ENCODE data around the gene LIPT2. TPM values are rescaled to one million over a fixed set of nuclear protein-coding genes. Genes with fewer than 3 reads are reported as not detected.

LIPT2 gene
- polyA plus RNA-seq, 1 of the 3 experiments (the other 2 are of a cell fraction), result 4.6 TPM

DNA sequence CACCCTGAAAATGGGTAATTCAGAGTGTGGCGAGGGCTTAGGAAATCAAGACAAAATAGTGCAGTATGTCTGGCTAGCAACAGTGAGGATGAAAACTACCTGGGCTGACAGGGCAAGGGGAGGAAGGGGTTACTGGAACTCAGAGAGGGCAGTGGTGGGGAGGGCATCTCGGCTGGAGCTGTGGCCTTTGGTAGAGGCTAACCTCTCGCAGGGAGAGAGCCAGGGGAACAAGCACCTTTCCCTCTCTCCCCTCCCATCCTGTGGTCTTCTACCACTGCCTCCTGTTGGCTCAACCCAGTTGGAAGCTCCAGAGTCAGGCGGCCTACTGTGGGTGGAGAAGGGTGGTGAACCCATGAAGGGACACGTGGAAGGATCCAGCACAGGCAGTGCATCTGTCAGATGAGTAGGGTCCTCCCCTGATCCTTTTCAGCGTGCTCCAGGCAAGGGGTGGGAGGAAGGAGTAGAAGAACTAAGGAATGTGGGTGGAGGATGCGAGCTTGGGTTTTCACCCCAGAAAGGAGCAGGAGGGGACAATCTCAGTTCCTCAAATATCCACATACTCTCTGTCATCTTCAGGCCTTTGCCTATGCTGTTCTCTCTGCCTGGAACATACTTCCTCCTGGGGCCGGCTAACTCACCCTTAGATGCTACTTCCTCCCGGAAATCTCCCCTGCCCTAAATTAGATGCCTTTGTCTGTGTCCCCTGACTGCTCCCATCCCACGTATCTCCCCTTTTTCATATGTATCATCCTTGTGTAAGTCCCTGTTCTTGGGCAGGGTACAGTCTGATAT, 19.9 kb downstream of the LIPT2 start (continued):
- TF ChIP-seq, protein P1, sequence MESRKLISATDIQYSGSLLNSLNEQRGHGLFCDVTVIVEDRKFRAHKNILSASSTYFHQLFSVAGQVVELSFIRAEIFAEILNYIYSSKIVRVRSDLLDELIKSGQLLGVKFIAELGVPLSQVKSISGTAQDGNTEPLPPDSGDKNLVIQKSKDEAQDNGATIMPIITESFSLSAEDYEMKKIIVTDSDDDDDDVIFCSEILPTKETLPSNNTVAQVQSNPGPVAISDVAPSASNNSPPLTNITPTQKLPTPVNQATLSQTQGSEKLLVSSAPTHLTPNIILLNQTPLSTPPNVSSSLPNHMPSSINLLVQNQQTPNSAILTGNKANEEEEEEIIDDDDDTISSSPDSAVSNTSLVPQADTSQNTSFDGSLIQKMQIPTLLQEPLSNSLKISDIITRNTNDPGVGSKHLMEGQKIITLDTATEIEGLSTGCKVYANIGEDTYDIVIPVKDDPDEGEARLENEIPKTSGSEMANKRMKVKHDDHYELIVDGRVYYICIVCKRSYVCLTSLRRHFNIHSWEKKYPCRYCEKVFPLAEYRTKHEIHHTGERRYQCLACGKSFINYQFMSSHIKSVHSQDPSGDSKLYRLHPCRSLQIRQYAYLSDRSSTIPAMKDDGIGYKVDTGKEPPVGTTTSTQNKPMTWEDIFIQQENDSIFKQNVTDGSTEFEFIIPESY (IDR thresholded peaks at IDR 0.05; ENCODE audit: borderline replicate concordance, low read depth), result no peak
- TF ChIP-seq GATA2 (CRISPR knock-in tag; IDR thresholded peaks at IDR 0.05) (no peak), JUND (IDR thresholded peaks at IDR 0.05) (no peak), ELF1 (IDR thresholded peaks at IDR 0.05) (no peak), RCOR1 (IDR thresholded peaks at IDR 0.05; ENCODE audit: low read length) (no peak), YY1 (IDR thresholded peaks at IDR 0.05; ENCODE audit: low read depth) (no peak)
- TF ChIP-seq, protein P2, sequence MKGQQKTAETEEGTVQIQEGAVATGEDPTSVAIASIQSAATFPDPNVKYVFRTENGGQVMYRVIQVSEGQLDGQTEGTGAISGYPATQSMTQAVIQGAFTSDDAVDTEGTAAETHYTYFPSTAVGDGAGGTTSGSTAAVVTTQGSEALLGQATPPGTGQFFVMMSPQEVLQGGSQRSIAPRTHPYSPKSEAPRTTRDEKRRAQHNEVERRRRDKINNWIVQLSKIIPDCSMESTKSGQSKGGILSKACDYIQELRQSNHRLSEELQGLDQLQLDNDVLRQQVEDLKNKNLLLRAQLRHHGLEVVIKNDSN (IDR thresholded peaks at IDR 0.05; ENCODE audit: borderline replicate concordance, low read depth), result no peak
- TF ChIP-seq, protein P3, sequence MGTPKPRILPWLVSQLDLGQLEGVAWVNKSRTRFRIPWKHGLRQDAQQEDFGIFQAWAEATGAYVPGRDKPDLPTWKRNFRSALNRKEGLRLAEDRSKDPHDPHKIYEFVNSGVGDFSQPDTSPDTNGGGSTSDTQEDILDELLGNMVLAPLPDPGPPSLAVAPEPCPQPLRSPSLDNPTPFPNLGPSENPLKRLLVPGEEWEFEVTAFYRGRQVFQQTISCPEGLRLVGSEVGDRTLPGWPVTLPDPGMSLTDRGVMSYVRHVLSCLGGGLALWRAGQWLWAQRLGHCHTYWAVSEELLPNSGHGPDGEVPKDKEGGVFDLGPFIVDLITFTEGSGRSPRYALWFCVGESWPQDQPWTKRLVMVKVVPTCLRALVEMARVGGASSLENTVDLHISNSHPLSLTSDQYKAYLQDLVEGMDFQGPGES (IDR thresholded peaks at IDR 0.05; ENCODE audit: low read depth, low read length), result no peak

DNA sequence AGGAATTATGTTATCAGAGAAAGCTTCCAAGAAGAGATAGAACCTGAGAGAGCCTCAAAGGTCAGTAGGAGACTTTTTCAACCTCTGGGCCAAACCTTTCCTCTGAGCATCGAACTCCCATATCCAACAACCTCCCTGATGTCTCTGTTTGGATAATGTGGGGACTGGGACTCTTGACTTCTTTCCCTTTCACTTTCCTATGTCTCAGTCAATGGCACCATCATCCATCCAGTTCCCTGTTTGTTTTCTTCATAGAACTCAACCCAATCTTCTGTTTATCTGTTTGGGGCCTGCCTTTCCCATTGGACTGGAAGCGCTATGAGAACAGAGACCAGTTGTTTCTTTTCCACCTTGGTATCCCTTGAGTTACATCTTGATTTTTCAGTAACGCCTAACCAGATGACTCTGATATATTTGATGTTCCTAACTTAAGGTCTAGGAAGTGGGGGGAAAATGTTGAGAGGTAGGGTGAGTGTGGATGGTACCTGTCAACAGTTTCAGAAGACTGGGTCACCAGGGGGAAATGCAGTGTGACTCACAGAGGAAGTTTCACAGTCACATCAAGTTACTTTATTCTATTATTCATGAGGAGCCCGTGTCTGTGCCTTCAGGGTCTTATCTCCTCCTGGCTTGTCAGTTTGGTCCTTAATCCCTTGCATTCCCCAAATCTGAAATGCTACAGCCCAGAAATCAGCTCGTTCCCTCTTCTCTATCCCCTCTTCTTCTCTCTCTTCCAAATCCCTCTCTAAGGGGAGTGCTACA, 21.7 kb downstream of the LIPT2 start:
- Histone ChIP-seq H3K27ac (ENCODE audit: low read depth in 2 of 2, low read length in 1 of 2) (no peak overlapping the region), H3K4me2 (no peak overlapping the region), H2AFZ (ENCODE audit: low read depth) (no peak overlapping the region), H3K9me3 (no peaks in the 10 kb centered on the region), H3K27me3 (ENCODE audit: insufficient read depth) (peaks cover 6% of the 10 kb centered on the region; the same call in 1 of the 2 replicates), H3F3A (replicated peaks; ENCODE audit: insufficient read depth) (no peaks in the 10 kb centered on the region), H4K20me1 (ENCODE audit: insufficient read depth) (no peaks in the 10 kb centered on the region), H3K4me3 (ENCODE audit: low read depth in 2 of 2, low read length in 1 of 2) (no peak overlapping the region), H3K4me1 (ENCODE audit: control insufficient read depth in 1 of 2, insufficient read depth in 2 of 2, low read depth in 1 of 2, low read length in 1 of 2) (peaks cover 0 to 2% of the 10 kb centered on the region in 2 experiments; a peak in 2 of 4 replicates), H3K9ac (no peak overlapping the region), H3K9me2 (no peaks in the 10 kb centered on the region), H3K79me2 (ENCODE audit: insufficient read depth) (no peaks in the 10 kb centered on the region), H3K36me3 (replicated peaks in 1 of 2; ENCODE audit: control insufficient read depth in 1 of 2, insufficient read depth in 2 of 2, low read length in 1 of 2) (no peaks in the 10 kb centered on the region)
- no peak for TF ChIP-seq TEAD4 (IDR thresholded peaks at IDR 0.05; ENCODE audit: borderline replicate concordance, insufficient read depth)
- no peak for TF ChIP-seq SIN3A (IDR thresholded peaks at IDR 0.05; ENCODE audit: borderline replicate concordance, low read depth, low read length)
- no peak for TF ChIP-seq RAD21 (IDR thresholded peaks at IDR 0.05; ENCODE audit: low read length)
- TF ChIP-seq, protein P4, sequence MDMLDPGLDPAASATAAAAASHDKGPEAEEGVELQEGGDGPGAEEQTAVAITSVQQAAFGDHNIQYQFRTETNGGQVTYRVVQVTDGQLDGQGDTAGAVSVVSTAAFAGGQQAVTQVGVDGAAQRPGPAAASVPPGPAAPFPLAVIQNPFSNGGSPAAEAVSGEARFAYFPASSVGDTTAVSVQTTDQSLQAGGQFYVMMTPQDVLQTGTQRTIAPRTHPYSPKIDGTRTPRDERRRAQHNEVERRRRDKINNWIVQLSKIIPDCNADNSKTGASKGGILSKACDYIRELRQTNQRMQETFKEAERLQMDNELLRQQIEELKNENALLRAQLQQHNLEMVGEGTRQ (IDR thresholded peaks at IDR 0.05; ENCODE audit: borderline replicate concordance, low read depth, low read length), result no peak
- no peak for TF ChIP-seq RFX5 (IDR thresholded peaks at IDR 0.05; ENCODE audit: low read length)
- no peak for TF ChIP-seq TAF1 (IDR thresholded peaks at IDR 0.05; ENCODE audit: borderline replicate concordance, low read depth, low read length)
- no peak for TF ChIP-seq JUND (IDR thresholded peaks at IDR 0.05)
- TF ChIP-seq, protein P1 (IDR thresholded peaks at IDR 0.05; ENCODE audit: borderline replicate concordance, low read depth), result no peak
- TF ChIP-seq, protein P5, sequence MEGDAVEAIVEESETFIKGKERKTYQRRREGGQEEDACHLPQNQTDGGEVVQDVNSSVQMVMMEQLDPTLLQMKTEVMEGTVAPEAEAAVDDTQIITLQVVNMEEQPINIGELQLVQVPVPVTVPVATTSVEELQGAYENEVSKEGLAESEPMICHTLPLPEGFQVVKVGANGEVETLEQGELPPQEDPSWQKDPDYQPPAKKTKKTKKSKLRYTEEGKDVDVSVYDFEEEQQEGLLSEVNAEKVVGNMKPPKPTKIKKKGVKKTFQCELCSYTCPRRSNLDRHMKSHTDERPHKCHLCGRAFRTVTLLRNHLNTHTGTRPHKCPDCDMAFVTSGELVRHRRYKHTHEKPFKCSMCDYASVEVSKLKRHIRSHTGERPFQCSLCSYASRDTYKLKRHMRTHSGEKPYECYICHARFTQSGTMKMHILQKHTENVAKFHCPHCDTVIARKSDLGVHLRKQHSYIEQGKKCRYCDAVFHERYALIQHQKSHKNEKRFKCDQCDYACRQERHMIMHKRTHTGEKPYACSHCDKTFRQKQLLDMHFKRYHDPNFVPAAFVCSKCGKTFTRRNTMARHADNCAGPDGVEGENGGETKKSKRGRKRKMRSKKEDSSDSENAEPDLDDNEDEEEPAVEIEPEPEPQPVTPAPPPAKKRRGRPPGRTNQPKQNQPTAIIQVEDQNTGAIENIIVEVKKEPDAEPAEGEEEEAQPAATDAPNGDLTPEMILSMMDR (IDR thresholded peaks at IDR 0.05), result no peak
- TF ChIP-seq, protein P6, sequence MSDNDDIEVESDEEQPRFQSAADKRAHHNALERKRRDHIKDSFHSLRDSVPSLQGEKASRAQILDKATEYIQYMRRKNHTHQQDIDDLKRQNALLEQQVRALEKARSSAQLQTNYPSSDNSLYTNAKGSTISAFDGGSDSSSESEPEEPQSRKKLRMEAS (IDR thresholded peaks at IDR 0.05; ENCODE audit: low read depth), result no peak
- TF ChIP-seq GABPA (IDR thresholded peaks at IDR 0.05; ENCODE audit: low read depth), result no peak
- CTCF ChIA-PET, result interaction anchor here (1.0 to 2.1 kb wide), 2 partner anchors 18 to 212 kb away, joined by 3 to 10 read pairs; no protein-coding TSS in a partner anchor
- WGBS (ENCODE audit: low lambda C conversion rate), result 46% methylated on average over 5 of the region's 5 CpGs
- POLR2A ChIA-PET, result no interaction called here
- DNase-seq, result no peak
